ENCODE measurements around the gene TXNDC5.

The TXNDC5 gene

DNA sequence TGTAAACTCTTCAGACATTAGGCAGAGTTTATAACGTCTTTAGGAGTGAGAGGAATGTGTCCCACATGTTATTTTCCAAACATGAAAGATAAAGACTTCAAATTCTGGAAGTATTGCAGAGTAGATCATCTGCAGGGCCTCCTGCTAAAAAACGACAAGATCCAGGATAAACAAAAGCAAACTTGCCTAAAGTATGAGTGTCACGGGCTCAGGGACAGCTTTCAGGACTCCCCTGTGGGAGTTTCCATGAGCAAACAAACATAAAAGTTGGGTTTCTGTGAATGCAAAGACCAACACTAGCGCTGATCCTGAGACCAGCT is 76.9 kb downstream of the TXNDC5 start:
- H3K27me3 ChIP-seq (ENCODE audit: insufficient read depth, poor library complexity, severe bottlenecking) = no peaks in the 10 kb centered on the region
- no peak overlapping the region for H3K4me3 ChIP-seq (replicated peaks; ENCODE audit: insufficient read depth, low read length)
- no peak overlapping the region for H3K27ac ChIP-seq (replicated peaks)
- TF ChIP-seq SPI1 (IDR thresholded peaks at IDR 0.05; ENCODE audit: borderline replicate concordance, low read depth) (no peak), POLR2AphosphoS5 (IDR thresholded peaks at IDR 0.05; ENCODE audit: low read depth) (no peak), GABPA (IDR thresholded peaks at IDR 0.05; ENCODE audit: low read depth) (no peak), REST (IDR thresholded peaks at IDR 0.05; ENCODE audit: insufficient replicate concordance, low read depth) (no peak), CTCF (IDR thresholded peaks at IDR 0.05; ENCODE audit: insufficient read depth, low read length) (no peak)
- DNase-seq (ENCODE audit: low read depth in 1 of 2, low spot score in 1 of 2) = no peak

GRCh38 chr6:7832904-7833750 is 77.5 kb downstream of the TXNDC5 start:
- Histone ChIP-seq H3K27me3 (ENCODE audit: insufficient read depth, poor library complexity, severe bottlenecking) (no peaks in the 10 kb centered on the region), H3K27ac (replicated peaks) (no peak overlapping the region), H3K4me3 (replicated peaks; ENCODE audit: insufficient read depth, low read length) (no peak overlapping the region)
- TF ChIP-seq REST (IDR thresholded peaks at IDR 0.05; ENCODE audit: insufficient replicate concordance, low read depth) (no peak), SPI1 (IDR thresholded peaks at IDR 0.05; ENCODE audit: borderline replicate concordance, low read depth) (no peak), CTCF (IDR thresholded peaks at IDR 0.05; ENCODE audit: insufficient read depth, low read length) (no peak), GABPA (IDR thresholded peaks at IDR 0.05; ENCODE audit: low read depth) (no peak), POLR2AphosphoS5 (IDR thresholded peaks at IDR 0.05; ENCODE audit: low read depth) (no peak)
- DNase-seq (ENCODE audit: low read depth in 1 of 2, low spot score in 1 of 2) = no peak

Measured in HL-60 (cell line).